Measurements from ENCODE around the gene LOXL4.

The LOXL4 gene

GRCh38 chr10:98263088-98263487 is 4.9 kb downstream of the LOXL4 start:
- DNase-seq, result no peak

- DNase-seq, result peak; percentile 8 to 27
These were observed 5.4 kb downstream of the LOXL4 start for GRCh38 chr10:98262571-98262970.

GRCh38 chr10:98261436-98262277 is 6.3 kb downstream of the LOXL4 start:
- DNase-seq, result no peak

GRCh38 chr10:98260752-98261151 is 7.2 kb downstream of the LOXL4 start:
- DNase-seq, result no peak

- no peak for DNase-seq
These were observed 7.6 kb downstream of the LOXL4 start for GRCh38 chr10:98260350-98260749.

- peak in 1 of 2 donors; percentile 56 for DNase-seq
These were observed 8.2 kb downstream of the LOXL4 start for GRCh38 chr10:98259606-98260315.

GRCh38 chr10:98258683-98259454 is 9.1 kb downstream of the LOXL4 start:
- DNase-seq, result no peak

- DNase-seq, result no peak
These were observed 10.0 kb downstream of the LOXL4 start for GRCh38 chr10:98257961-98258360.

GRCh38 chr10:98257198-98257597 is 10.8 kb downstream of the LOXL4 start:
- DNase-seq, result no peak

GRCh38 chr10:98256692-98257091 is 11.3 kb downstream of the LOXL4 start:
- DNase-seq, result no peak

GRCh38 chr10:98255146-98255877 is 12.7 kb downstream of the LOXL4 start:
- DNase-seq, result no peak

- DNase-seq, result no peak
These were observed 13.6 kb downstream of the LOXL4 start for GRCh38 chr10:98254234-98254974.

GRCh38 chr10:98253499-98253898 is 14.5 kb downstream of the LOXL4 start:
- no peak for DNase-seq

- no peak for DNase-seq
These were observed 15.5 kb downstream of the LOXL4 start for GRCh38 chr10:98252464-98252863.

- DNase-seq, result no peak
These were observed 16.6 kb downstream of the LOXL4 start for GRCh38 chr10:98251399-98251798.

GRCh38 chr10:98249134-98249533 is 18.9 kb downstream of the LOXL4 start:
- no peak for DNase-seq

GRCh38 chr10:98248018-98248417 is 20.0 kb downstream of the LOXL4 start:
- no peak for DNase-seq

GRCh38 chr10:98246911-98247805 is 20.8 kb downstream of the LOXL4 start:
- DNase-seq, result no peak

- no peak for DNase-seq
These were observed 23.4 kb downstream of the LOXL4 start for GRCh38 chr10:98244586-98244985.

GRCh38 chr10:98244141-98244540 is 23.9 kb downstream of the LOXL4 start:
- no peak for DNase-seq

GRCh38 chr10:98242823-98243222 is 25.2 kb downstream of the LOXL4 start:
- DNase-seq, result no peak
